Measurements from ENCODE around the gene GRIK1.

The GRIK1 gene

DNA sequence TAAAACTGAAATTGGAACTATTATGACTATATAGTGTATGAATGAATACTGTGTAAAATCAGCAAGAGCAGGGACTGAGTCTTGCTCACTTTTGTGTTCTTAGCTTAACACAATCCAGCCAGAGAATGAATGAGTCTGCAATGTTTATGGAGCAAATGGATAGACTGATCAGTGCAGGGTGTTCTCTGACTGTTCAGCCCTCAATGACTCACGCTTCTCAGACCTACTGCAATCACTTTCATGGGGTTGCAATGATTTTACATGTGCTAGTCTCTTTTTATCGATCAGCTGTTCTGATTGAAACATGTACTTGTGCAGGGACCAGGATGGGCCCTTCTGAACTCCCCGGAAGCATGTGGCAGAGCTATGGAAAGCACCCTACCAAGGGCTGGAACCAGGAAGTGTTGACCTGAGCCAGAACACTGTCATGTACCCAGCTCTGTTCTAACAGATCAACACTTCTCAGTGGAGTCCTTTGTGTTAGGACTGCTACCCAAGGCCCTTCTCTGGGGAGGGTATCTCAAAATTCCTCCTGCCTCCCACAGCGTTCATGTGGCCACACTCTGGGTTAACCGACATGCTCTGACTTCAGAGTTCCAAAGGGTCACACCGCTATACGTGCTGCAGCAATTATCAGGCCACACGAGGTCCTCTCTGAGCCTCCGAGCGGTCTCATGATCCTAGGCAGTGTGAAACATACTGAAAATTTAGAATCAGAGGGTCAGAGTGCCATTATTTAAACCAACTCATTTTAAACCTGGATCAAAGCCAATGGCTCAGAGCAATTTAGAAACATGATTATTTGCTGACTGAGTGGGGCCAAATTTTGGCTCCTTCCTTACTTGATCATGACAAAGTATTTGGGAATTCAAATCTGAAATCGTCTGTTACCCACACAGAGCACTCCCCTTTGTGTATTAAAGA lies 35.2 kb downstream of the GRIK1 start:
- Histone ChIP-seq H3K4me1 (ENCODE audit: insufficient read depth, low read length, severe bottlenecking) (no peaks in the 10 kb centered on the region), H3K9me3 (ENCODE audit: low read length) (no peaks in the 10 kb centered on the region), H3K4me2 (ENCODE audit: low read length) (no peak overlapping the region), H3F3A (ENCODE audit: insufficient read depth, low read length) (no peaks in the 10 kb centered on the region), H3K9ac (ENCODE audit: low read length) (no peak overlapping the region), H3K4me3 (ENCODE audit: low read depth, low read length, poor library complexity, severe bottlenecking) (no peak overlapping the region), H3K27ac (ENCODE audit: low read depth, low read length, poor library complexity, severe bottlenecking) (no peak overlapping the region), H2AFZ (ENCODE audit: low read length) (no peak overlapping the region), H3K79me2 (ENCODE audit: insufficient read depth, low read length) (no peaks in the 10 kb centered on the region), H3K36me3 (ENCODE audit: insufficient read depth, low read length) (no peaks in the 10 kb centered on the region), H4K20me1 (ENCODE audit: insufficient read depth, low read length) (no peaks in the 10 kb centered on the region), H3K9me2 (ENCODE audit: low read depth, low read length) (no peaks in the 10 kb centered on the region), H3K27me3 (ENCODE audit: insufficient read depth, low read length) (no peaks in the 10 kb centered on the region)
- TF ChIP-seq EZH2 (IDR thresholded peaks at IDR 0.05; ENCODE audit: borderline replicate concordance, low read length), result no peak
- TF ChIP-seq, protein P1, sequence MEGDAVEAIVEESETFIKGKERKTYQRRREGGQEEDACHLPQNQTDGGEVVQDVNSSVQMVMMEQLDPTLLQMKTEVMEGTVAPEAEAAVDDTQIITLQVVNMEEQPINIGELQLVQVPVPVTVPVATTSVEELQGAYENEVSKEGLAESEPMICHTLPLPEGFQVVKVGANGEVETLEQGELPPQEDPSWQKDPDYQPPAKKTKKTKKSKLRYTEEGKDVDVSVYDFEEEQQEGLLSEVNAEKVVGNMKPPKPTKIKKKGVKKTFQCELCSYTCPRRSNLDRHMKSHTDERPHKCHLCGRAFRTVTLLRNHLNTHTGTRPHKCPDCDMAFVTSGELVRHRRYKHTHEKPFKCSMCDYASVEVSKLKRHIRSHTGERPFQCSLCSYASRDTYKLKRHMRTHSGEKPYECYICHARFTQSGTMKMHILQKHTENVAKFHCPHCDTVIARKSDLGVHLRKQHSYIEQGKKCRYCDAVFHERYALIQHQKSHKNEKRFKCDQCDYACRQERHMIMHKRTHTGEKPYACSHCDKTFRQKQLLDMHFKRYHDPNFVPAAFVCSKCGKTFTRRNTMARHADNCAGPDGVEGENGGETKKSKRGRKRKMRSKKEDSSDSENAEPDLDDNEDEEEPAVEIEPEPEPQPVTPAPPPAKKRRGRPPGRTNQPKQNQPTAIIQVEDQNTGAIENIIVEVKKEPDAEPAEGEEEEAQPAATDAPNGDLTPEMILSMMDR (IDR thresholded peaks at IDR 0.05; ENCODE audit: low read length), result no peak

DNA sequence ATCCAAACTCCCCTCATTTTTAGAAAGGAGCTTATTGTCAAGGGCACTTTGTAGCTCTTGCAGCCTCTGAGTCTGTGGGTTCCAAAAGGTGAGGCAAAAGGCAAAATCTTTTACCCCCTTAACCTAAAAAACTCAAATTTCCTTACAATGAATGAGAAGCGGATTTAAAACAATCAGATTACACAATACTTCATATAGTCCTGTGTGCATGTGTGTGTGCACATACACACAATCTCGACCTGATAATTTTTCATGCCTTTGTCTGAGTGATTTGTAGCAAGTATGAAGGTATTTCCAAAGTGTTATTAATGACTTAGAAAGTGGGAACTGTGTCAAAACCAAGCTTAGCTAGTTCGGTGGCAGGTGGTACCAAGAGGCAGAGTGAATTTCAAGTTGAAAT lies 42.9 kb downstream of the GRIK1 start:
- Histone ChIP-seq H3K27ac (ENCODE audit: low read depth, low read length, poor library complexity, severe bottlenecking) (no peak overlapping the region), H3K36me3 (ENCODE audit: insufficient read depth, low read length) (no peaks in the 10 kb centered on the region), H2AFZ (ENCODE audit: low read length) (no peak overlapping the region), H3K9me3 (ENCODE audit: low read length) (no peaks in the 10 kb centered on the region), H3K9ac (ENCODE audit: low read length) (no peak overlapping the region), H3K27me3 (ENCODE audit: insufficient read depth, low read length) (no peaks in the 10 kb centered on the region), H3F3A (ENCODE audit: insufficient read depth, low read length) (no peaks in the 10 kb centered on the region), H4K20me1 (ENCODE audit: insufficient read depth, low read length) (no peaks in the 10 kb centered on the region), H3K4me2 (ENCODE audit: low read length) (no peak overlapping the region), H3K79me2 (ENCODE audit: insufficient read depth, low read length) (no peaks in the 10 kb centered on the region), H3K9me2 (ENCODE audit: low read depth, low read length) (no peaks in the 10 kb centered on the region), H3K4me3 (ENCODE audit: low read depth, low read length, poor library complexity, severe bottlenecking) (no peak overlapping the region), H3K4me1 (ENCODE audit: insufficient read depth, low read length, severe bottlenecking) (no peaks in the 10 kb centered on the region)
- no peak for TF ChIP-seq EZH2 (IDR thresholded peaks at IDR 0.05; ENCODE audit: borderline replicate concordance, low read length)
- TF ChIP-seq, protein P1 (IDR thresholded peaks at IDR 0.05; ENCODE audit: low read length), result no peak

GRCh38 chr21:29893687-29894086 lies 46.1 kb downstream of the GRIK1 start:
- TF ChIP-seq EZH2 (IDR thresholded peaks at IDR 0.05; ENCODE audit: borderline replicate concordance, low read length), result no peak
- TF ChIP-seq, protein P1 (IDR thresholded peaks at IDR 0.05; ENCODE audit: low read length), result no peak
- Histone ChIP-seq H3K4me2 (ENCODE audit: low read length) (no peak overlapping the region), H3K79me2 (ENCODE audit: insufficient read depth, low read length) (no peaks in the 10 kb centered on the region), H3K9ac (ENCODE audit: low read length) (no peak overlapping the region), H3K36me3 (ENCODE audit: insufficient read depth, low read length) (no peaks in the 10 kb centered on the region), H3K27ac (ENCODE audit: low read depth, low read length, poor library complexity, severe bottlenecking) (no peak overlapping the region), H3K4me1 (ENCODE audit: insufficient read depth, low read length, severe bottlenecking) (no peaks in the 10 kb centered on the region), H3K9me2 (ENCODE audit: low read depth, low read length) (no peaks in the 10 kb centered on the region), H4K20me1 (ENCODE audit: insufficient read depth, low read length) (no peaks in the 10 kb centered on the region), H3F3A (ENCODE audit: insufficient read depth, low read length) (no peaks in the 10 kb centered on the region), H3K9me3 (ENCODE audit: low read length) (no peaks in the 10 kb centered on the region), H3K27me3 (ENCODE audit: insufficient read depth, low read length) (no peaks in the 10 kb centered on the region), H2AFZ (ENCODE audit: low read length) (no peak overlapping the region), H3K4me3 (ENCODE audit: low read depth, low read length, poor library complexity, severe bottlenecking) (no peak overlapping the region)
